ENCODE measurements around the gene CAPN5.

The CAPN5 gene

GRCh38 chr11:77068457-77069335 is 1.9 kb downstream of the CAPN5 start:
- H3K4me1 Mint-ChIP-seq: peaks cover 42% of the 10 kb centered on the region
- peak overlapping the region; percentile 6 to 76 (median 11) for H3K27ac Mint-ChIP-seq
- H3K27me3 Mint-ChIP-seq (ENCODE audit: low read depth): peaks cover 7% of the 10 kb centered on the region
- peak overlapping the region; percentile 87 to 97 (median 93) for H3K4me3 Mint-ChIP-seq
- no peak for TF ChIP-seq CTCF (IDR thresholded peaks at IDR 0.05; ENCODE audit: unreplicated experiment in 3 of 3)
- no peaks in the 10 kb centered on the region for H3K36me3 Mint-ChIP-seq (ENCODE audit: low read depth)
- no peaks in the 10 kb centered on the region for H3K9me3 Mint-ChIP-seq

GRCh38 chr11:77069336-77069968 is 2.7 kb downstream of the CAPN5 start:
- Mint-ChIP-seq H3K4me1 (peaks cover 45% of the 10 kb centered on the region), H3K36me3 (ENCODE audit: low read depth) (no peaks in the 10 kb centered on the region), H3K27me3 (ENCODE audit: low read depth) (peaks cover 4% of the 10 kb centered on the region), H3K9me3 (no peaks in the 10 kb centered on the region), H3K27ac (peak overlapping the region in 1 of 3 experiments; percentile 6), H3K4me3 (peak overlapping the region; percentile 87 to 97 (median 93))
- no peak for TF ChIP-seq CTCF (IDR thresholded peaks at IDR 0.05; ENCODE audit: unreplicated experiment in 3 of 3)

- no peak for TF ChIP-seq CTCF (IDR thresholded peaks at IDR 0.05; ENCODE audit: unreplicated experiment in 3 of 3)
- Mint-ChIP-seq H3K27ac (peak overlapping the region in 2 of 3 experiments; percentile 15 to 16), H3K27me3 (ENCODE audit: low read depth) (no peaks in the 10 kb centered on the region), H3K9me3 (no peaks in the 10 kb centered on the region), H3K4me1 (peaks cover 45% of the 10 kb centered on the region), H3K36me3 (ENCODE audit: low read depth) (no peaks in the 10 kb centered on the region), H3K4me3 (peak overlapping the region; percentile 32 to 74 (median 65))
Measured at GRCh38 chr11:77069969-77070582, 3.3 kb downstream of the CAPN5 start.

DNA sequence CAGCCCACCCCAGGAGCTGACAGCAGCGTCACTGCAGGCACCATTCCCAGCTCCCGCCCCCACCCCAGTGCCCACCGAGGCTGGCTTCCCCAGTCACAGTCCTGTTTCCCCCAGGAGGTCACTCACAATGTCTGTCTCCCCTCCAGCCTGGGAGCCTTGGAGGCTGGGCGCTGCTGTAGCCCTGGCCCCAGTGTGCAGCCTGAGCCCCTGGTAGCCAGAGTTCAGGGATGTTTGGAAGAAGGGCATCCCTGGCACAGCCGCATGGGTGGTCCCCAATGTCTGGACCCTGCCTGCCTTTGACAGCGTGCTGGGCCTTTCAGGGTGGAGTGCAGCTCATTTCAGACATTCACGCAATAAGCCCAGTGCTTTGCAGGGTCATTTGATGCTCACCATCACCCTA is 4.3 kb downstream of the CAPN5 start:
- Mint-ChIP-seq H3K4me1 (peaks cover 39% of the 10 kb centered on the region), H3K4me3 (no peak overlapping the region), H3K27me3 (ENCODE audit: low read depth) (no peaks in the 10 kb centered on the region), H3K9me3 (no peaks in the 10 kb centered on the region), H3K27ac (peak overlapping the region in 1 of 3 experiments; percentile 15), H3K36me3 (ENCODE audit: low read depth) (no peaks in the 10 kb centered on the region)
- TF ChIP-seq CTCF (IDR thresholded peaks at IDR 0.05; ENCODE audit: unreplicated experiment in 3 of 3): no peak

DNA sequence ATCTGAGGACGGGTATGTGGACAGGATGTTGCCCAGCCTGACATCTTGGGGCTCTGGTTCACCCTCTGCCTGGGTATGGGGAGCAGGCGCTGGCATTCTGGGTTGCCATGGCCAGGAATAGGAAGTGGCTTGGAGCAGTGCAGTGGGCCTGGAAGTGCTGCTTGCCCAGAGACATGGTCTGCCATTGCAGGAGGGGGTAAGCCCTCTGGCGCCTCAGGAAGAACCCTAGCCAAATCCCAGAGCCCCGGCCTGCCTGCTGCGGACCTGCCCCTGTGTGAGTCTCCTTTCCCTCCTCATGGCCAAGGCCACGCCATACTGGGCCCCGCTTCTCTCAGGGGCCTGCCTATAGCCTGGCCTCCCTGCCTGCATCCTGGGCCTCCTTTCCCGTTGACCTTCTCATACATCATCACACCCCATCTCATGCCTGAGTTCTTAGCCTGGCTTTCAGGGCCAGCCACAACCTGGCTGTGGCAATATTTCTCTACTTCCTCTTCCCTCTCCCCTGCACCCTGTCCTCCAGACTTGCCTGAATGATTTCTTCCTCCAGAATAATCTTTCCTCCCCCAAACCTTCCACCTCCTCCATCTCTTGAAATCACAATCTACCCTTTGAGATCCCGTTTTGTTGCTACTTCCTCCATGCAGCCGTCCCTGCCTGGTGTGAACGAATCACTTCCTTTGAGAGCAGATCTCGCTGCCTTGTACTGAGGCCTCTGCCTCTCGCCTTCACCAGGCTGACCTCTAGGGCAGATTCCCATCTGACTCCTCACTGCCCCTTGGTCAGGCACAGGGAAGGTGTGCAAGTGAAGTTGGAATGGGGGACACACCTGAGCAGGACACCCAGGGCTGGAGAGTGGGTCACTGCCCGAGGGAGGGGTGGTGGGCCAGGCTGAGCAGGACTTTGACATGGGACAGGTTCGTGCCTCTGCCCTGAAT is 5.2 kb downstream of the CAPN5 start:
- H3K4me3 Mint-ChIP-seq: peak overlapping the region in 1 of 3 experiments; percentile 1
- peak overlapping the region in 2 of 3 experiments; percentile 9 to 93 for H3K27ac Mint-ChIP-seq
- H3K9me3 Mint-ChIP-seq: no peaks in the 10 kb centered on the region
- no peaks in the 10 kb centered on the region for H3K36me3 Mint-ChIP-seq (ENCODE audit: low read depth)
- H3K27me3 Mint-ChIP-seq (ENCODE audit: low read depth): no peaks in the 10 kb centered on the region
- H3K4me1 Mint-ChIP-seq: peaks cover 44% of the 10 kb centered on the region
- no peak for TF ChIP-seq CTCF (IDR thresholded peaks at IDR 0.05; ENCODE audit: unreplicated experiment in 3 of 3)
